AG09309 (cell line): ENCODE results near the gene STX7.

Source experiments
- DNase-seq: peaks from one replicate; pipeline ENCODE4 v3.0.0-alpha.2; 2010; ENCODE audit warnings: low read depth
- H3K4me3 ChIP-seq: 2 replicates; pipeline ENCODE4 v1.5.1; 2011; ENCODE audit warnings: mild to moderate bottlenecking, low read depth, low read length, moderate library complexity; ENCODE audit not compliant: control insufficient read depth
- CTCF ChIP-seq: IDR thresholded peaks from 2 replicates; pipeline ENCODE4 v1.5.1; 2011; ENCODE audit warnings: mild to moderate bottlenecking, low read depth, low read length, inconsistent platforms; ENCODE audit not compliant: insufficient read depth, control insufficient read depth; ENCODE audit errors: missing control alignments

The STX7 gene

GRCh38 chr6:132411296-132411695 lies 101.6 kb downstream of the STX7 start:
- DNase-seq = no peak
- TF ChIP-seq CTCF = no peak
- H3K4me3 ChIP-seq = no peak overlapping the region

DNA sequence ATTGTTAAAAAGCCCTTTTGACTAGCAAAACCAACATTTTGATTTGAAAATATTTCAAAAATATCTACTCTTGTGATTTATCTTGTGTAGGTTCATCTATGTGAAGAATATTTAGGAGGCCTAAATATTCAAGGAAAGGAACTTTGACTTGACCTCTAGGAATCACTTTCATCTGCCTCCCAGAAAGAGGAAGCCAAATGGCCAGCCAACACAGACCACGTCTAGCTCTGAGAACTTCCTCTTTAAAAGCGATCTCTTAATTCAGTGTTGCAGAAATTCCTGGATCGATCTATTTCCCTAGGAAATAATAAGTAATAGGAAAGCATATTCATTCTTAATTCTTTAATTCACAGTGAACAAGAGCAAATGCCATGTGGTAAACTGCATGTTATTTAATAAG lies 102.1 kb downstream of the STX7 start:
- no peak for TF ChIP-seq CTCF
- DNase-seq = no peak
- no peak overlapping the region for H3K4me3 ChIP-seq

DNA sequence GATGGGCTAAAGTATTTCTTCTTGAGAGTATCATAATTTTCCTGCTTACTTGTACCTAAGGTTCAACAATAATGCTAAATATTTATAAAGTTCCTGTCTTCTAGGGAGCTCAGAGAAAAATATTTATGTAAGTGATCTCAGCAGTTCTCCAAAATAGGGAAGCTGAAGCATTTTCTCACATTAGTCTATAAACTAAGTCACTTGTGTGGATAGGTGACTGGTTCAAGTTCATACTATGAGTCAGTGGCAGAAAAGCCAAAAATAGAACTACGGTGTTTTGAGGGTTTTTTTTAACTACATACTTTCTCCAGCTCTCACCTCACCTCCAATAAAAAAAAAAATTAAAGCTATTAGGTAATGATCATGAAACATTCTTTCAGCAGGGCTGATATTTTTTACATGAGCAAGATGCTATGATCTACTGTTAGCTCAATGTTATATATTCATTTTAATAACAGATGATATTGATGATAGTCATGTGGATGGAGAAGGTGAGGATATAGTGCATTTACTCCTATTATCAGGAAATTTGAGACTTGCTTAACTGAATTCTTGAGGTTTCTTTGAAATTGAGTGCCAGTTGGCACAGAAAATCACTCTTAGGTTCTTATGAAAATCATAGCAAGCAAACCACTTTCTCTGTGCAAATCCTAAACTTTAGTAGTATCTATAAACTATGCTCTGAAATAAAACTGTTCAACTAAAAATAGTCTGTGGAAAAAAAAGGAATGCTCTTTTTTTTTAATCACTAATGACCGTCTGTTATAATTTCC lies 107.6 kb downstream of the STX7 start:
- H3K4me3 ChIP-seq = no peak overlapping the region
- no peak for DNase-seq
- TF ChIP-seq CTCF = no peak

- no peak for TF ChIP-seq CTCF
- DNase-seq = no peak
- H3K4me3 ChIP-seq = no peak overlapping the region
Observed at GRCh38 chr6:132404736-132405135, 108.2 kb downstream of the STX7 start.

GRCh38 chr6:132404330-132404729 lies 108.6 kb downstream of the STX7 start:
- TF ChIP-seq CTCF = no peak
- no peak for DNase-seq
- H3K4me3 ChIP-seq = no peak overlapping the region

DNA sequence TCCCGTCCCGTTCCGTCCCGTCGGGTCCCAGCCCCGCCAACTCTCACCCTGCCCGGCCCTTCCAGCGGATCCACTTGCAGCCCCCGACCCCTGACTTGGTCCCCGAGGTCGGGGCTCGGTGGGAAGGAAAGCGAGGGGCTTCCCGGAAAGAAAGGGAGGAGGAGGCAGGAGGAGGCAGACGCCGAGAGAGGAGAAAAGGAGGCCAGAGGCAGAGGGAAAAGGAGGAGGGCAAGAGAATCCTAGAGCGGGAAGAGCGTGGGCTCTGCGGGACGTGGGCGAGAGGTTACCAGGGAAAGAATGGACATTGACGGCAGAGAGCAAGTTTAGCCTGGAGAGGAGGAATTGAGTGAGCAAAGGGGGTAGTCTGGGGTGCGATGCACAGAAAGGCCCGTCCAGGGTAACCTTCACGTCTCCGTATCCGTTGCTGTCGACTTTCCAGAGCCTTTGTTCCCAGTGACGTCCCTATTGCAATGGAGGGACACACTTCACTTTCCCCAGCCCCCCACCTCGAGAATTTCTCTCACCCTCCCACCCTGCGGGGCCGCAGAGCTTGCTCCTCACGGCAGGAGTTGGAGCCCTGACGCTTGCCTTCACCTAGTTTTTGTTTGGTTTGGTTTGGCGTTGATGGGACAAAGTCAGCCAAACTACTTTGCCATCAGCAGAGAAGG lies 111.2 kb downstream of the STX7 start:
- peak overlapping the region; percentile 87 for H3K4me3 ChIP-seq
- no peak for TF ChIP-seq CTCF
- DNase-seq = no peak
